GM12873 (cell line): ENCODE data around the gene C1orf159.

Experiments
- CTCF ChIP-seq: IDR thresholded peaks from 2 replicates; pipeline ENCODE4 v1.5.1; 2012; ENCODE audit warnings: low read depth, mild to moderate bottlenecking, moderate library complexity, low read length, control low read depth; ENCODE audit not compliant: insufficient read depth; ENCODE audit errors: missing control alignments

C1orf159 gene

GRCh38 chr1:1146026-1146425 lies 30.1 kb upstream of the C1orf159 start:
- TF ChIP-seq CTCF = no peak

- no peak for TF ChIP-seq CTCF
Measured at GRCh38 chr1:1145547-1145914, 29.6 kb upstream of the C1orf159 start.

GRCh38 chr1:1144843-1145546 lies 29.1 kb upstream of the C1orf159 start:
- TF ChIP-seq CTCF = no peak

GRCh38 chr1:1144122-1144842 lies 28.4 kb upstream of the C1orf159 start:
- no peak for TF ChIP-seq CTCF

GRCh38 chr1:1143636-1144035 lies 27.7 kb upstream of the C1orf159 start:
- TF ChIP-seq CTCF = no peak

GRCh38 chr1:1142844-1143243 lies 27.0 kb upstream of the C1orf159 start:
- no peak for TF ChIP-seq CTCF

- no peak for TF ChIP-seq CTCF
Measured at GRCh38 chr1:1141911-1142250, 26.0 kb upstream of the C1orf159 start.
